ENCODE results near the gene TDRD3. TPM values are rescaled to one million over a fixed set of nuclear protein-coding genes. Genes with fewer than 3 reads are reported as not detected.
"Not testable (repeated sequence)": the region's sequence is repeated elsewhere in the genome, so short reads cannot be mapped to it uniquely, and the experiment has no call there.

The TDRD3 gene
- total RNA-seq, 1 donor from 2014 or later: 10.7 TPM

DNA sequence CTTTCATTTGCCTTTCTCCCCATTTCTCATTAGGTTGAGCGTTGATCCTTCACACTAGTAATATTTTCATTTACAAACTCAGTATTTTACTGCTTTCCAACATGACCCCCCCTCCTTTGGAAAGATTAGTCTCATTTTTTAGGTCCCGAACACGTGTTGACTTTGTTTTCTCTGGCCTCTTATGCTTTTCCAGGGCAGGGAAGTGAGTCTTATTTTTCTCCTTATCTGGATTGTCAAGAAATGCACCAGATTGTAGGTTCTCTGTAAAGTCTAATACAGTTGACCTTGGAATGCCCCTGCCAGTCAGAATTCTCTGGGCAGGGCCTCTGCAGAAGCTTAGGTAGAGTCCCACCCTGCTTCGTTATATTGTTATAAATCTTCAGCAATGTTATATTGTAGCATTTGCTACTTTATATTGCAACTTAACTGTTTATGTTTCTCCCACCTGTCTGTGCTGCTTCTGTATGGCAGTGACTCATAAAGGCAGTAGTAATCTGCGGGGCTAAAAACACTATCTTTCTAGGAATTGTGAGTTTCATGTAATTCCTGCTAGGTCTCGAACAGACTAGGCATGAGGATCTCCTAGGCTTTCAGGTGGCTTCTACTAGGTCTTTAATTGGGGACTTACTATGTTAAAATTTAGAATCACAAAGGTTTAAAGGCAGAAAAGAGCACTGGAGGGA lies 2.0 kb downstream of the TDRD3 start:
- peaks cover 49% of the 10 kb centered on the region for H3K79me2 ChIP-seq (ENCODE audit: insufficient read depth, low read length)
- FAIRE-seq (no peak), DNase-seq (ENCODE audit: low read depth) (peak; percentile 8)
- TF ChIP-seq, protein P1, sequence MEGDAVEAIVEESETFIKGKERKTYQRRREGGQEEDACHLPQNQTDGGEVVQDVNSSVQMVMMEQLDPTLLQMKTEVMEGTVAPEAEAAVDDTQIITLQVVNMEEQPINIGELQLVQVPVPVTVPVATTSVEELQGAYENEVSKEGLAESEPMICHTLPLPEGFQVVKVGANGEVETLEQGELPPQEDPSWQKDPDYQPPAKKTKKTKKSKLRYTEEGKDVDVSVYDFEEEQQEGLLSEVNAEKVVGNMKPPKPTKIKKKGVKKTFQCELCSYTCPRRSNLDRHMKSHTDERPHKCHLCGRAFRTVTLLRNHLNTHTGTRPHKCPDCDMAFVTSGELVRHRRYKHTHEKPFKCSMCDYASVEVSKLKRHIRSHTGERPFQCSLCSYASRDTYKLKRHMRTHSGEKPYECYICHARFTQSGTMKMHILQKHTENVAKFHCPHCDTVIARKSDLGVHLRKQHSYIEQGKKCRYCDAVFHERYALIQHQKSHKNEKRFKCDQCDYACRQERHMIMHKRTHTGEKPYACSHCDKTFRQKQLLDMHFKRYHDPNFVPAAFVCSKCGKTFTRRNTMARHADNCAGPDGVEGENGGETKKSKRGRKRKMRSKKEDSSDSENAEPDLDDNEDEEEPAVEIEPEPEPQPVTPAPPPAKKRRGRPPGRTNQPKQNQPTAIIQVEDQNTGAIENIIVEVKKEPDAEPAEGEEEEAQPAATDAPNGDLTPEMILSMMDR (IDR thresholded peaks at IDR 0.05; ENCODE audit: insufficient read depth, low read depth, low read length): no peak
- no peak for TF ChIP-seq EZH2 (IDR thresholded peaks at IDR 0.05; ENCODE audit: insufficient read depth, low read length)
- no peaks in the 10 kb centered on the region for H3K9me3 Mint-ChIP-seq (ENCODE audit: unreplicated experiment)
- peaks cover 11% of the 10 kb centered on the region for H3K4me1 ChIP-seq (ENCODE audit: insufficient read depth, low read length)
- H3K9ac ChIP-seq (ENCODE audit: low read length): peak overlapping the region; percentile 93
- H3K27ac ChIP-seq (ENCODE audit: low read depth, low read length): no peak overlapping the region
- peak overlapping the region; percentile 96 for H3K4me2 ChIP-seq (ENCODE audit: low read length)
- H3K27ac Mint-ChIP-seq (ENCODE audit: unreplicated experiment): peak overlapping the region; percentile 35
- no peak overlapping the region for H3K4me3 ChIP-seq (ENCODE audit: insufficient read depth, low read depth, low read length)
- peaks cover 8% of the 10 kb centered on the region for H4K20me1 ChIP-seq (ENCODE audit: insufficient read depth, low read length)
- peak overlapping the region; percentile 90 for H3K4me3 Mint-ChIP-seq (ENCODE audit: unreplicated experiment)
- H3K36me3 Mint-ChIP-seq (ENCODE audit: low read depth, unreplicated experiment): no peaks in the 10 kb centered on the region
- no peaks in the 10 kb centered on the region for H3K36me3 ChIP-seq (ENCODE audit: insufficient read depth, low read length)
- no peak overlapping the region for H2AFZ ChIP-seq (ENCODE audit: low read depth, low read length)
- no peaks in the 10 kb centered on the region for H3K27me3 Mint-ChIP-seq (ENCODE audit: low read depth, unreplicated experiment)
- peaks cover 13% of the 10 kb centered on the region for H3K4me1 Mint-ChIP-seq (ENCODE audit: low read depth, unreplicated experiment)
- no peaks in the 10 kb centered on the region for H3K9me3 ChIP-seq (ENCODE audit: insufficient read depth, low read depth, low read length)
- no peaks in the 10 kb centered on the region for H3K27me3 ChIP-seq (ENCODE audit: insufficient read depth, low read length)

DNA sequence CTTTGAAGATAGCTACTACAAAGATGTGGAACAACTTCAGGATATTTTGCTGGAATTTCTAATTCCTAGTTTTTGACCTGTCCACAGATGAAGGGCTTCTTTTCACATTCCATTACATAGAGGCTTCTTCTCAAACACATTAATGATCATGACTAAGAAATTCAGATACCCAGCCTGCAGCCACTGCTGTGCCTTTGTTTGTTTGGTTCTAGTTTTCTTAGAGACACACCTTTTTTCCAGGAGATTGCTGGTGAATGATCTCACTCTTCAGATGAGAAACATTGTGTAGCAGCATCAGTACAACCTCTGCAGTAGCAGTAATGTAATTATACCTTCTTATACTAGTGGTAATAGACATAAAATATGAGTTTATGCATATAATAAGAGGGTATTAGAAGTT lies 5.0 kb downstream of the TDRD3 start:
- Mint-ChIP-seq H3K9me3 (ENCODE audit: unreplicated experiment) (no peaks in the 10 kb centered on the region), H3K27ac (ENCODE audit: unreplicated experiment) (no peak overlapping the region), H3K4me3 (ENCODE audit: unreplicated experiment) (no peak overlapping the region), H3K27me3 (ENCODE audit: low read depth, unreplicated experiment) (no peaks in the 10 kb centered on the region), H3K4me1 (ENCODE audit: low read depth, unreplicated experiment) (peaks cover 13% of the 10 kb centered on the region), H3K36me3 (ENCODE audit: low read depth, unreplicated experiment) (no peaks in the 10 kb centered on the region)
- no peak for DNase-seq (ENCODE audit: low read depth)
- H3K4me1 ChIP-seq (ENCODE audit: insufficient read depth, low read length): peaks cover 11% of the 10 kb centered on the region
- H3K9me3 ChIP-seq (ENCODE audit: insufficient read depth, low read depth, low read length): no peaks in the 10 kb centered on the region
- no peaks in the 10 kb centered on the region for H3K36me3 ChIP-seq (ENCODE audit: insufficient read depth, low read length)
- H3K27me3 ChIP-seq (ENCODE audit: insufficient read depth, low read length): no peaks in the 10 kb centered on the region
- no peak overlapping the region for H3K4me2 ChIP-seq (ENCODE audit: low read length)
- no peak overlapping the region for H2AFZ ChIP-seq (ENCODE audit: low read depth, low read length)
- FAIRE-seq: no peak
- peaks cover 65% of the 10 kb centered on the region for H3K79me2 ChIP-seq (ENCODE audit: insufficient read depth, low read length)
- H3K27ac ChIP-seq (ENCODE audit: low read depth, low read length): no peak overlapping the region
- no peak overlapping the region for H3K4me3 ChIP-seq (ENCODE audit: insufficient read depth, low read depth, low read length)
- no peak overlapping the region for H3K9ac ChIP-seq (ENCODE audit: low read length)
- peaks cover 13% of the 10 kb centered on the region for H4K20me1 ChIP-seq (ENCODE audit: insufficient read depth, low read length)
- TF ChIP-seq EZH2 (IDR thresholded peaks at IDR 0.05; ENCODE audit: insufficient read depth, low read length): no peak

DNA sequence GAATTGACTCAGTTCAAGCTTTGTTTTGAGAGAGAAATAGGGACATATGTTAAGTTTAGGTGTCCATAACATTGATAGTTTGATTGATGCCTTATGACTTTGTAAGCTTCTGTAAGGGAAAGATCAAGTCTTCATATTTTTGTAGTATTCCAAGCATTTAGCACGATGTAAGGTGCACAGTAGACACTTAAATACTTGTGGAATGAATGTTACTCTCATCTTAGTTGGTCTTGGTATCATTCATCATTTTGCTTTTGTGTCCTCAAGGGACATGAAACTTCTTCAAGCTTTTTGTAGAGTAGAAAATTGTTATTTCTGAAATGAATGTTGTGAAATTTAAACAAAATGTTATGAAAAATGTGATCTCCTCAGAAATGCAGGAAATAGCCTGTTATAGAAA lies 10.1 kb downstream of the TDRD3 start:
- no peak for FAIRE-seq
- Mint-ChIP-seq H3K4me3 (ENCODE audit: unreplicated experiment) (no peak overlapping the region), H3K36me3 (ENCODE audit: low read depth, unreplicated experiment) (peaks cover 3% of the 10 kb centered on the region), H3K27me3 (ENCODE audit: low read depth, unreplicated experiment) (no peaks in the 10 kb centered on the region), H3K4me1 (ENCODE audit: low read depth, unreplicated experiment) (no peaks in the 10 kb centered on the region), H3K9me3 (ENCODE audit: unreplicated experiment) (peaks cover 6% of the 10 kb centered on the region), H3K27ac (ENCODE audit: unreplicated experiment) (no peak overlapping the region)
- Histone ChIP-seq H3K4me3 (ENCODE audit: insufficient read depth, low read depth, low read length) (no peak overlapping the region), H3K79me2 (ENCODE audit: insufficient read depth, low read length) (peaks cover 45% of the 10 kb centered on the region), H4K20me1 (ENCODE audit: insufficient read depth, low read length) (peaks cover 5% of the 10 kb centered on the region), H3K4me1 (ENCODE audit: insufficient read depth, low read length) (no peaks in the 10 kb centered on the region), H3K27ac (ENCODE audit: low read depth, low read length) (no peak overlapping the region), H3K27me3 (ENCODE audit: insufficient read depth, low read length) (no peaks in the 10 kb centered on the region), H3K9me3 (ENCODE audit: insufficient read depth, low read depth, low read length) (no peaks in the 10 kb centered on the region), H3K9ac (ENCODE audit: low read length) (no peak overlapping the region), H3K36me3 (ENCODE audit: insufficient read depth, low read length) (no peaks in the 10 kb centered on the region), H2AFZ (ENCODE audit: low read depth, low read length) (no peak overlapping the region), H3K4me2 (ENCODE audit: low read length) (no peak overlapping the region)
- DNase-seq (ENCODE audit: low read depth): no peak
- TF ChIP-seq, protein P1 (IDR thresholded peaks at IDR 0.05; ENCODE audit: insufficient read depth, low read depth, low read length): no peak
- TF ChIP-seq EZH2 (IDR thresholded peaks at IDR 0.05; ENCODE audit: insufficient read depth, low read length): no peak

DNA sequence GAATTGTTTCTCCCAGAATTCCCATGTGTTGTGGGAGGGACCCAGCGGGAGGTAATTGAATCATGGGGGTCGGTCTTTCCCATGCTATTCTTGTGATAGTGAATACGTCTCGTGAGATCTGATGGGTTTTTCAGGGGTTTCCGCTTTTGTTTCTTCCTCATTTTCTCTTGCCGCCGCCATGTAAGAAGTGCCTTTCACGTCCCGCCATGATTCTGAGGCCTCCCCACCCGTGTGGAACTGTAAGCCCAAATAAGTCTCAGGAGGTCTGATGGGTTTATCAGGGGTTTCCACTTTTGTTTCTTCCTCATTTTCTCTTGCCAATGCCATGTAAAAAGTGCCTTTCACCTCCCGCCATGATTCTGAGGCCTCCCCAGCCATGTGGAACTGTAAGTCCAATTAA lies 10.8 kb downstream of the TDRD3 start:
- not testable (repeated sequence) for H3K4me3 Mint-ChIP-seq (ENCODE audit: unreplicated experiment); H4K20me1 ChIP-seq (ENCODE audit: insufficient read depth, low read length); H3K9ac ChIP-seq (ENCODE audit: low read length); H3K27me3 Mint-ChIP-seq (ENCODE audit: low read depth, unreplicated experiment); DNase-seq (ENCODE audit: low read depth); H3K4me1 ChIP-seq (ENCODE audit: insufficient read depth, low read length); H2AFZ ChIP-seq (ENCODE audit: low read depth, low read length); H3K9me3 ChIP-seq (ENCODE audit: insufficient read depth, low read depth, low read length); FAIRE-seq; H3K27me3 ChIP-seq (ENCODE audit: insufficient read depth, low read length); H3K9me3 Mint-ChIP-seq (ENCODE audit: unreplicated experiment); H3K36me3 ChIP-seq (ENCODE audit: insufficient read depth, low read length); H3K27ac ChIP-seq (ENCODE audit: low read depth, low read length); H3K4me1 Mint-ChIP-seq (ENCODE audit: low read depth, unreplicated experiment); H3K4me2 ChIP-seq (ENCODE audit: low read length); H3K4me3 ChIP-seq (ENCODE audit: insufficient read depth, low read depth, low read length); H3K36me3 Mint-ChIP-seq (ENCODE audit: low read depth, unreplicated experiment); H3K27ac Mint-ChIP-seq (ENCODE audit: unreplicated experiment)
- H3K79me2 ChIP-seq (ENCODE audit: insufficient read depth, low read length): peaks cover 48% of the 10 kb centered on the region
